HepG2 (cell line): ENCODE measurements around the gene ING2. TPM values are rescaled to one million over a fixed set of nuclear protein-coding genes. Genes with fewer than 3 reads are reported as not detected.

Experiments used
- AGO1 ChIP-seq: fragments of 200-400 bp; formaldehyde crosslinking; IDR thresholded peaks from 2 replicates; pipeline ENCODE4 v1.6.1; 2017; ENCODE audit warnings: mild to moderate bottlenecking, low read depth, low read length, moderate library complexity; ENCODE audit not compliant: poor library complexity, severe bottlenecking
- CREM ChIP-seq, 2 experiments: sonication (generic) in 1 of 2; formaldehyde crosslinking in 1 of 2; IDR thresholded peaks; 2 replicates each; pipeline versions ENCODE4 v1.4.0 to v1.6.1; 2016 to 2020; ENCODE audit warnings: antibody characterized with exemption in 1 of 2, mild to moderate bottlenecking in 1 of 2, missing genetic modification reagents in 1 of 2
- IRF2 ChIP-seq: IDR thresholded peaks from 2 replicates; pipeline ENCODE4 v1.6.1; 2018; ENCODE audit warnings: missing genetic modification reagents, missing compliant biosample characterization
- KLF9 ChIP-seq: IDR thresholded peaks from 2 replicates; pipeline ENCODE4 v1.6.1; 2016; ENCODE audit warnings: low read depth
- MAFK ChIP-seq, 2 experiments: IDR thresholded peaks in 1 of 2; conservative IDR thresholded peaks in 1 of 2; 2 replicates each; pipeline ENCODE4 v1.6.1; 2011; ENCODE audit warnings: improper control_type of control experiment in 2 of 2, low read length in 2 of 2
- MIER3 ChIP-seq: IDR thresholded peaks from 2 replicates; pipeline ENCODE4 v1.6.1; 2016; ENCODE audit warnings: missing compliant biosample characterization, borderline replicate concordance
- SCMH1 ChIP-seq: sonication (generic); formaldehyde crosslinking; IDR thresholded peaks from 2 replicates; pipeline ENCODE4 v1.9.0; 2021; ENCODE audit warnings: missing genetic modification reagents, mild to moderate bottlenecking, borderline replicate concordance
- SP5 ChIP-seq: IDR thresholded peaks from 2 replicates; pipeline ENCODE4 v1.6.1; 2016; ENCODE audit warnings: low read depth, borderline replicate concordance
- ZKSCAN8 ChIP-seq: IDR thresholded peaks from 2 replicates; pipeline ENCODE4 v1.6.1; 2016; ENCODE audit warnings: borderline replicate concordance, missing genetic modification reagents, missing compliant biosample characterization
- ZNF234 ChIP-seq: sonication (generic); formaldehyde crosslinking; conservative IDR thresholded peaks from 2 replicates; pipeline ENCODE4 v1.5.1; 2020; ENCODE audit warnings: mild to moderate bottlenecking, missing genetic modification reagents
- ZNF30 ChIP-seq: sonication (generic); formaldehyde crosslinking; IDR thresholded peaks from 2 replicates; pipeline ENCODE4 v1.5.0; 2020; ENCODE audit warnings: mild to moderate bottlenecking, missing genetic modification reagents
- ZNF337 ChIP-seq: sonication (generic); formaldehyde crosslinking; IDR thresholded peaks from 2 replicates; pipeline ENCODE4 v1.5.1; 2020; ENCODE audit warnings: missing genetic modification reagents, low read depth, mild to moderate bottlenecking, borderline replicate concordance
- ZNF550 ChIP-seq: sonication (generic); formaldehyde crosslinking; IDR thresholded peaks from 2 replicates; pipeline ENCODE4 v1.4.0; 2020; ENCODE audit warnings: mild to moderate bottlenecking, missing genetic modification reagents, borderline replicate concordance
- ZNF570 ChIP-seq: sonication (generic); formaldehyde crosslinking; IDR thresholded peaks from 2 replicates; pipeline ENCODE4 v1.4.0; 2020; ENCODE audit warnings: mild to moderate bottlenecking, missing genetic modification reagents, borderline replicate concordance
- ZNF746 ChIP-seq: sonication (generic); formaldehyde crosslinking; IDR thresholded peaks from 2 replicates; pipeline ENCODE4 v1.8.0; 2022; ENCODE audit warnings: mild to moderate bottlenecking, missing genetic modification reagents
- ZNF772 ChIP-seq: sonication (generic); formaldehyde crosslinking; IDR thresholded peaks from 2 replicates; pipeline ENCODE4 v1.5.0; 2020; ENCODE audit warnings: mild to moderate bottlenecking, missing genetic modification reagents
- polyA plus RNA-seq, 8 experiments: library from polyadenylated mRNA; depleted of rRNA in 3 of 8; stranded (reverse) in 7 of 8; unstranded in 1 of 8; fragments of >200 nt; fragmentation: Illumina TruSeq in 4 of 8; extraction: Trizol in 4 of 8; gene quantifications; 2 replicates each; pipeline versions ENCODE4 v1.2.1 to v1.2.3, GENCODE V29; 2011 to 2016; ENCODE audit warnings: low read depth in 4 of 8, missing spikeins in 1 of 8, mixed read lengths in 1 of 8; ENCODE audit not compliant: insufficient read depth in 1 of 8
- total RNA-seq, 5 experiments: library from RNA; depleted of rRNA; stranded (reverse); fragments of >200 nt; fragmentation: Illumina TruSeq; extraction: Trizol; gene quantifications; 2 replicates each; pipeline ENCODE4 v1.2.3, GENCODE V29; 2016; ENCODE audit warnings: low read depth in 1 of 5
- TF ChIP-seq, protein P1 (sequence below): sonication (generic); formaldehyde crosslinking; IDR thresholded peaks from 2 replicates; pipeline ENCODE4 v1.8.0; 2022; ENCODE audit warnings: mild to moderate bottlenecking, missing genetic modification reagents
- TF ChIP-seq, protein P2 (sequence below): sonication (generic); formaldehyde crosslinking; IDR thresholded peaks from 2 replicates; pipeline ENCODE4 v1.4.0; 2020; ENCODE audit warnings: mild to moderate bottlenecking, missing genetic modification reagents, borderline replicate concordance
- TF ChIP-seq, protein P3 (sequence below): IDR thresholded peaks from 2 replicates; pipeline ENCODE4 v1.6.1; 2016
- TF ChIP-seq, protein P4 (sequence below): sonication (generic); formaldehyde crosslinking; IDR thresholded peaks from 2 replicates; pipeline ENCODE4 v1.8.1; 2023; ENCODE audit warnings: mild to moderate bottlenecking, inconsistent platforms, moderate library complexity, missing genetic modification reagents, borderline replicate concordance

ING2 gene
- total and polyA plus RNA-seq, 2 of the 13 experiments (the other 11 are each of a cell fraction or from before 2014, with no cell fraction given): 6.6 to 12.4 TPM

DNA sequence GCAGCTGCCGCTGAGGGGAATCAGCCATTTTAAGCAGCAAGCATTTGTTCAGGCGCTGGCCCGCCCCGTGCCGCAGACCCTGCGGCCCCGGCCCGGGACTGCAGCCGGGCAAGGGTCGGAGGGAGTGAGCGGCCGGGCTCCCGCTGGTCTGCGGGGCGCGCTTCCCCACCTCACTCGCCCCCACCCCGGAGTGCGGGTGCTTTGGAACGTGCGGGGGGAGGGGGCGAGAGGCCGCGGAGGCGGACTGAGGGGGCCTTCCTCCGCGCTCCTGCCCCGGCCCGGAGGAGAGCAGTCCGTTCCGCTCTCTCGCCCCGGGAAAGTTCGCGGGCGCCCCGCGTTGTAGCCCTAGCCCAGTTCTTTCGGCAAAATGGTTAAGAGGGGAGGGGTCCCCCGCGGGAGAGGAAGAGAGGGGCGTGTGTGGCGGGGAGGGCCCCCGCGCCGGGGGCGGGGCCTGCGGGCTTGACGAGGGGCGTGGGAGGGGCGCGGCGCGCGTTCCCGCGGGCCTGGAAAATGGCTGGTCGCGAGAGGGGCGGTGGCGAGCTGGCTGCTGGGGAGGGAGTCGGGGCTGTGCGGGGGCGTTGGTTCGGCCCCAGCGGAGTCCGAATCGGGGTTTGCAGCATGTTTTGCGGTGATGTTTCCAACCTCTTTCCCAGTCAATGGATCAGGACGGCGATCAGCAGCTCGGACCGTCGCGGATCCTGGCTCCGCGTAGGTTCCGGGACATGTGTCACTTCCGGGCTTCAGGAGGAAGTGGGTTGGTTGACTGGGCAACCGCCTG lies 942 bp downstream of the ING2 start (continued):
- TF ChIP-seq ZNF550 (CRISPR knock-in tag) (no peak), MIER3 (CRISPR knock-in tag) (peak; percentile 32; the same call in 1 of the 2 replicates), AGO1 (no peak), ZNF570 (CRISPR knock-in tag) (no peak), SP5 (CRISPR knock-in tag) (0 out of 2 replicates have a peak, but pooled peaks have one; percentile 18), ZNF772 (CRISPR knock-in tag) (no peak; the same call in 1 of the 2 replicates), ZNF234 (CRISPR knock-in tag) (no peak), MAFK (conservative IDR thresholded peaks at IDR 0.05 in 1 of 2, IDR thresholded peaks at IDR 0.05 in 1 of 2; ENCODE audit: low read length in 2 of 2) (no peak), IRF2 (CRISPR knock-in tag) (peak; percentile 8; the same call in 1 of the 2 replicates), SCMH1 (CRISPR knock-in tag) (no peak), CREM (IDR thresholded peaks at IDR 0.05) (peak; percentile 80), CREM (CRISPR knock-in tag; IDR thresholded peaks at IDR 0.05) (no peak), ZKSCAN8 (CRISPR knock-in tag) (no peak), ZNF337 (CRISPR knock-in tag) (peak; percentile 62; the same call in 1 of the 2 replicates), KLF9 (CRISPR knock-in tag) (no peak), ZNF30 (no peak), ZNF746 (no peak)
- TF ChIP-seq, protein P1, sequence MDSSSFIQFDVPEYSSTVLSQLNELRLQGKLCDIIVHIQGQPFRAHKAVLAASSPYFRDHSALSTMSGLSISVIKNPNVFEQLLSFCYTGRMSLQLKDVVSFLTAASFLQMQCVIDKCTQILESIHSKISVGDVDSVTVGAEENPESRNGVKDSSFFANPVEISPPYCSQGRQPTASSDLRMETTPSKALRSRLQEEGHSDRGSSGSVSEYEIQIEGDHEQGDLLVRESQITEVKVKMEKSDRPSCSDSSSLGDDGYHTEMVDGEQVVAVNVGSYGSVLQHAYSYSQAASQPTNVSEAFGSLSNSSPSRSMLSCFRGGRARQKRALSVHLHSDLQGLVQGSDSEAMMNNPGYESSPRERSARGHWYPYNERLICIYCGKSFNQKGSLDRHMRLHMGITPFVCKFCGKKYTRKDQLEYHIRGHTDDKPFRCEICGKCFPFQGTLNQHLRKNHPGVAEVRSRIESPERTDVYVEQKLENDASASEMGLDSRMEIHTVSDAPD (CRISPR knock-in tag): no peak
- TF ChIP-seq, protein P2, sequence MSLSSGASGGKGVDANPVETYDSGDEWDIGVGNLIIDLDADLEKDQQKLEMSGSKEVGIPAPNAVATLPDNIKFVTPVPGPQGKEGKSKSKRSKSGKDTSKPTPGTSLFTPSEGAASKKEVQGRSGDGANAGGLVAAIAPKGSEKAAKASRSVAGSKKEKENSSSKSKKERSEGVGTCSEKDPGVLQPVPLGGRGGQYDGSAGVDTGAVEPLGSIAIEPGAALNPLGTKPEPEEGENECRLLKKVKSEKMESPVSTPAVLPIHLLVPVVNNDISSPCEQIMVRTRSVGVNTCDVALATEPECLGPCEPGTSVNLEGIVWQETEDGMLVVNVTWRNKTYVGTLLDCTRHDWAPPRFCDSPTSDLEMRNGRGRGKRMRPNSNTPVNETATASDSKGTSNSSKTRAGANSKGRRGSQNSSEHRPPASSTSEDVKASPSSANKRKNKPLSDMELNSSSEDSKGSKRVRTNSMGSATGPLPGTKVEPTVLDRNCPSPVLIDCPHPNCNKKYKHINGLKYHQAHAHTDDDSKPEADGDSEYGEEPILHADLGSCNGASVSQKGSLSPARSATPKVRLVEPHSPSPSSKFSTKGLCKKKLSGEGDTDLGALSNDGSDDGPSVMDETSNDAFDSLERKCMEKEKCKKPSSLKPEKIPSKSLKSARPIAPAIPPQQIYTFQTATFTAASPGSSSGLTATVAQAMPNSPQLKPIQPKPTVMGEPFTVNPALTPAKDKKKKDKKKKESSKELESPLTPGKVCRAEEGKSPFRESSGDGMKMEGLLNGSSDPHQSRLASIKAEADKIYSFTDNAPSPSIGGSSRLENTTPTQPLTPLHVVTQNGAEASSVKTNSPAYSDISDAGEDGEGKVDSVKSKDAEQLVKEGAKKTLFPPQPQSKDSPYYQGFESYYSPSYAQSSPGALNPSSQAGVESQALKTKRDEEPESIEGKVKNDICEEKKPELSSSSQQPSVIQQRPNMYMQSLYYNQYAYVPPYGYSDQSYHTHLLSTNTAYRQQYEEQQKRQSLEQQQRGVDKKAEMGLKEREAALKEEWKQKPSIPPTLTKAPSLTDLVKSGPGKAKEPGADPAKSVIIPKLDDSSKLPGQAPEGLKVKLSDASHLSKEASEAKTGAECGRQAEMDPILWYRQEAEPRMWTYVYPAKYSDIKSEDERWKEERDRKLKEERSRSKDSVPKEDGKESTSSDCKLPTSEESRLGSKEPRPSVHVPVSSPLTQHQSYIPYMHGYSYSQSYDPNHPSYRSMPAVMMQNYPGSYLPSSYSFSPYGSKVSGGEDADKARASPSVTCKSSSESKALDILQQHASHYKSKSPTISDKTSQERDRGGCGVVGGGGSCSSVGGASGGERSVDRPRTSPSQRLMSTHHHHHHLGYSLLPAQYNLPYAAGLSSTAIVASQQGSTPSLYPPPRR (CRISPR knock-in tag): no peak; the same call in 1 of the 2 replicates
- TF ChIP-seq, protein P3, sequence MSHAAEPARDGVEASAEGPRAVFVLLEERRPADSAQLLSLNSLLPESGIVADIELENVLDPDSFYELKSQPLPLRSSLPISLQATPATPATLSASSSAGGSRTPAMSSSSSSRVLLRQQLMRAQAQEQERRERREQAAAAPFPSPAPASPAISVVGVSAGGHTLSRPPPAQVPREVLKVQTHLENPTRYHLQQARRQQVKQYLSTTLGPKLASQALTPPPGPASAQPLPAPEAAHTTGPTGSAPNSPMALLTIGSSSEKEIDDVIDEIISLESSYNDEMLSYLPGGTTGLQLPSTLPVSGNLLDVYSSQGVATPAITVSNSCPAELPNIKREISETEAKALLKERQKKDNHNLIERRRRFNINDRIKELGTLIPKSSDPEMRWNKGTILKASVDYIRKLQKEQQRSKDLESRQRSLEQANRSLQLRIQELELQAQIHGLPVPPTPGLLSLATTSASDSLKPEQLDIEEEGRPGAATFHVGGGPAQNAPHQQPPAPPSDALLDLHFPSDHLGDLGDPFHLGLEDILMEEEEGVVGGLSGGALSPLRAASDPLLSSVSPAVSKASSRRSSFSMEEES (CRISPR knock-in tag): no peak
- TF ChIP-seq, protein P4, sequence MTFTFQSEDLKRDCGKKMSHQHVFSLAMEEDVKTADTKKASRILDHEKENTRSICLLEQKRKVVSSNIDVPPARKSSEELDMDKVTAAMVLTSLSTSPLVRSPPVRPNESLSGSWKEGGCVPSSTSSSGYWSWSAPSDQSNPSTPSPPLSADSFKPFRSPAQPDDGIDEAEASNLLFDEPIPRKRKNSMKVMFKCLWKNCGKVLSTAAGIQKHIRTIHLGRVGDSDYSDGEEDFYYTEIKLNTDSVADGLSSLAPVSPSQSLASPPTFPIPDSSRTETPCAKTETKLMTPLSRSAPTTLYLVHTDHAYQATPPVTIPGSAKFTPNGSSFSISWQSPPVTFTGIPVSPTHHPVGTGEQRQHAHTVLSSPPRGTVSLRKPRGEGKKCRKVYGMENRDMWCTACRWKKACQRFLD (CRISPR knock-in tag): peak; percentile 52; the same call in 1 of the 2 replicates
